Iris pigment epithelial cell (primary cell): Measurements from ENCODE around the gene NR1D2.

Experiments
- DNase-seq: peaks from one replicate; pipeline ENCODE4 v3.0.0-alpha.2; 2011; ENCODE audit warnings: low read depth

The NR1D2 gene

GRCh38 chr3:23964537-23965235 lies 19.6 kb downstream of the NR1D2 start:
- no peak for DNase-seq

GRCh38 chr3:23966328-23966727 lies 21.2 kb downstream of the NR1D2 start:
- peak; percentile 75 for DNase-seq

GRCh38 chr3:23968463-23969184 lies 23.5 kb downstream of the NR1D2 start:
- DNase-seq, result peak; percentile 81

- DNase-seq, result no peak
Measured at GRCh38 chr3:23969393-23969792, 24.3 kb downstream of the NR1D2 start.

GRCh38 chr3:23971684-23972083 lies 26.6 kb downstream of the NR1D2 start:
- no peak for DNase-seq

- DNase-seq, result no peak
Measured at GRCh38 chr3:23976555-23976954, 31.5 kb downstream of the NR1D2 start.

- DNase-seq, result no peak
Measured at GRCh38 chr3:23979569-23979968, 34.5 kb downstream of the NR1D2 start.

GRCh38 chr3:23981136-23981535 lies 36.0 kb downstream of the NR1D2 start:
- DNase-seq, result no peak

- DNase-seq, result no peak
Measured at GRCh38 chr3:23981955-23982354, 36.9 kb downstream of the NR1D2 start.

- no peak for DNase-seq
Measured at GRCh38 chr3:23984934-23985333, 39.8 kb downstream of the NR1D2 start.

- DNase-seq, result no peak
Measured at GRCh38 chr3:23985747-23986544, 40.9 kb downstream of the NR1D2 start.

- no peak for DNase-seq
Measured at GRCh38 chr3:23987356-23987755, 42.3 kb downstream of the NR1D2 start.

- no peak for DNase-seq
Measured at GRCh38 chr3:23991306-23991682, 46.2 kb downstream of the NR1D2 start.

- DNase-seq, result peak; percentile 54
Measured at GRCh38 chr3:23991683-23992628, 46.9 kb downstream of the NR1D2 start.

GRCh38 chr3:23993556-23994243 lies 48.6 kb downstream of the NR1D2 start:
- DNase-seq, result no peak

- no peak for DNase-seq
Measured at GRCh38 chr3:23994244-23994569, 49.1 kb downstream of the NR1D2 start.

- no peak for DNase-seq
Measured at GRCh38 chr3:23995219-23995618, 50.1 kb downstream of the NR1D2 start.

- no peak for DNase-seq
Measured at GRCh38 chr3:23996095-23996524, 51.0 kb downstream of the NR1D2 start.

GRCh38 chr3:23999012-23999641 lies 54.0 kb downstream of the NR1D2 start:
- DNase-seq, result peak; percentile 40

- no peak for DNase-seq
Measured at GRCh38 chr3:24002129-24002528, 57.0 kb downstream of the NR1D2 start.

- DNase-seq, result no peak
Measured at GRCh38 chr3:24003466-24003865, 58.4 kb downstream of the NR1D2 start.
